GM12878 (cell line): ENCODE data around the gene GINS2. TPM values are rescaled to one million over a fixed set of nuclear protein-coding genes. Genes with fewer than 3 reads are reported as not detected.

Experiments used
- ATAC-seq: fragments of 200-7000 bp; cut with Tn5 transposase; 3 replicates; pipeline ENCODE4 v1.9.1; 2020; ENCODE audit warnings: mild to moderate bottlenecking, moderate library complexity
- BruUV-seq: library from RNA; stranded (reverse); fragments of 400-500 nt; replicated peaks from 2 replicates; lab custom pipeline; 2021; lab: Mats Ljungman, UMichigan
- CTCF ChIA-PET: fragments of 300-600 bp; sonication (Branson Sonifier 250); formaldehyde crosslinking; extraction: SDS; loops from one replicate; lab custom pipeline; 2021; ENCODE audit warnings: inconsistent platforms; lab: Yijun Ruan, JAX
- POLR2A ChIA-PET: fragments of 350-600 bp; formaldehyde crosslinking; extraction: SDS; loops from one replicate; lab custom pipeline; 2021; ENCODE audit warnings: inconsistent platforms; lab: Charles Lee
- RAD21 ChIA-PET: fragments of 300-600 bp; sonication (Branson Sonifier 250); formaldehyde crosslinking; loops from one replicate; lab custom pipeline; 2023; ENCODE audit warnings: antibody characterized with exemption; ENCODE audit not compliant: unreplicated experiment; lab: Charles Lee
- SMC1A ChIA-PET: fragments of 300-600 bp; sonication (Branson Sonifier 250); formaldehyde crosslinking; loops from one replicate; lab custom pipeline; 2023; ENCODE audit not compliant: unreplicated experiment, uncharacterized antibody; lab: Charles Lee
- DNase-seq: peaks from one replicate; pipeline ENCODE4 v3.0.0-alpha.2; 2011; ENCODE audit warnings: low read depth, low spot score
- FAIRE-seq: peaks from 3 replicates; lab custom pipeline; 2011; peaks lifted over from hg19 to GRCh38; lab: Jason Lieb, UNC
- H2AFZ ChIP-seq: 2 replicates; pipeline ENCODE4 v1.6.0; 2011; ENCODE audit warnings: low read depth, low read length, control low read depth; ENCODE audit not compliant: control insufficient read depth
- H3K27ac ChIP-seq: 2 replicates; pipeline ENCODE4 v1.5.1; 2011; ENCODE audit warnings: control low read depth; ENCODE audit not compliant: control insufficient read depth, insufficient read depth
- H3K27me3 ChIP-seq, 2 experiments: replicated peaks in 1 of 2; 2 replicates each; pipeline versions ENCODE4 v1.6.0 to v1.6.1; 2011; ENCODE audit warnings: low read length in 1 of 2; ENCODE audit not compliant: control insufficient read depth in 2 of 2, insufficient read depth in 2 of 2
- H3K36me3 ChIP-seq, 2 experiments: 2 replicates each; pipeline ENCODE4 v1.5.1; 2011; ENCODE audit warnings: low read length in 1 of 2; ENCODE audit not compliant: control insufficient read depth in 2 of 2, insufficient read depth in 2 of 2
- H3K4me1 ChIP-seq: 2 replicates; pipeline ENCODE4 v1.6.1; 2011; ENCODE audit warnings: mild to moderate bottlenecking, low read length, moderate library complexity, mixed read lengths; ENCODE audit not compliant: control insufficient read depth, insufficient read depth
- H3K4me2 ChIP-seq: 2 replicates; pipeline ENCODE4 v1.6.0; 2011; ENCODE audit warnings: control low read depth; ENCODE audit not compliant: control insufficient read depth, insufficient read depth
- H3K4me3 ChIP-seq: fragments of 200-600 bp; sonication (generic); 2 replicates; pipeline ENCODE4 v1.5.1; 2016
- H3K79me2 ChIP-seq: 2 replicates; pipeline ENCODE4 v1.6.0; 2011; ENCODE audit warnings: low read length; ENCODE audit not compliant: control insufficient read depth, insufficient read depth
- H3K9ac ChIP-seq: 2 replicates; pipeline ENCODE4 v1.8.0; 2011; ENCODE audit warnings: low read length, control low read depth, mixed read lengths; ENCODE audit not compliant: control insufficient read depth, insufficient read depth
- H3K9me3 ChIP-seq: replicated peaks from 3 replicates; pipeline ENCODE4 v1.5.1; 2011; ENCODE audit warnings: mild to moderate bottlenecking, low read length; ENCODE audit not compliant: control insufficient read depth, insufficient read depth
- H4K20me1 ChIP-seq: 2 replicates; pipeline ENCODE4 v1.6.0; 2011; ENCODE audit not compliant: control insufficient read depth, insufficient read depth
- ATF7 ChIP-seq: fragments of 450-650 bp; IDR thresholded peaks from 2 replicates; pipeline ENCODE4 v1.6.1; 2016; ENCODE audit warnings: low read depth, mild to moderate bottlenecking
- CHD2 ChIP-seq: IDR thresholded peaks from 2 replicates; pipeline ENCODE4 v1.6.1; 2011; ENCODE audit warnings: low read depth, low read length, improper control_type of control experiment, borderline replicate concordance
- ESRRA ChIP-seq: IDR thresholded peaks from 2 replicates; pipeline ENCODE4 v1.6.1; 2012; ENCODE audit warnings: mild to moderate bottlenecking, low read length, improper control_type of control experiment
- KAT2A ChIP-seq: conservative IDR thresholded peaks from 2 replicates; pipeline ENCODE4 v1.6.1; 2011; ENCODE audit warnings: low read depth, low read length; ENCODE audit not compliant: control insufficient read depth
- KDM1A ChIP-seq: fragments of 200-600 bp; sonication (generic); IDR thresholded peaks from 2 replicates; pipeline ENCODE4 v1.6.1; 2016; ENCODE audit warnings: borderline replicate concordance
- MTA3 ChIP-seq: IDR thresholded peaks from 2 replicates; pipeline ENCODE4 v1.6.1; 2012; ENCODE audit warnings: low read length, inconsistent platforms, borderline replicate concordance
- RB1 ChIP-seq: fragments of 450-650 bp; formaldehyde crosslinking; IDR thresholded peaks from 2 replicates; pipeline ENCODE4 v1.6.1; 2017; ENCODE audit warnings: mild to moderate bottlenecking, borderline replicate concordance
- RELA ChIP-seq: fragments of 450-650 bp; IDR thresholded peaks from 2 replicates; pipeline ENCODE4 v1.8.0; 2014; ENCODE audit warnings: borderline replicate concordance; ENCODE audit not compliant: partially characterized antibody
- ZNF24 ChIP-seq: fragments of 450-650 bp; IDR thresholded peaks from 2 replicates; pipeline ENCODE4 v1.6.1; 2017; ENCODE audit warnings: antibody characterized with exemption, mild to moderate bottlenecking
- WGBS: methylation state at CpG from one replicate; pipeline ENCODE4 v1.1.6; 2016; ENCODE audit warnings: low lambda C conversion rate; ENCODE audit not compliant: insufficient replicate concordance, insufficient coverage; ENCODE audit errors: missing lambda C conversion rate; 5-methylcytosine and 5-hydroxymethylcytosine counted together
- in situ Hi-C: fragments of 300-500 bp; cut with MboI; formaldehyde crosslinking; loops from 9 replicates; pipeline ENCODE4 v1.14.3; 2018; ENCODE audit warnings: mixed read lengths
- intact Hi-C: fragments of 100-400 bp; cut with micrococcal nuclease; formaldehyde crosslinking; loops from one replicate; pipeline ENCODE4 v1.14.2; 2022; ENCODE audit not compliant: unreplicated experiment
- polyA plus RNA-seq, 11 experiments: library from polyadenylated mRNA; depleted of rRNA in 4 of 11; unstranded in 6 of 11; stranded (reverse) in 5 of 11; fragments of >200 nt; fragmentation: Nextera tagmentation in 4 of 11; fragmentation: Illumina TruSeq in 1 of 11; extraction: Ambion mirVana in 4 of 11; extraction: Trizol in 1 of 11; gene quantifications; 1 replicate in 1 of 11; 2 replicates in 10 of 11; pipeline versions ENCODE4 v1.2.1 to v1.2.3, GENCODE V29; 2011 to 2016; ENCODE audit warnings: inconsistent platforms in 2 of 11, missing spikeins in 2 of 11, low read depth in 1 of 11
- total RNA-seq, 4 experiments: library from RNA; depleted of rRNA in 3 of 4; stranded (reverse); fragments of >200 nt in 3 of 4; fragmentation: Illumina TruSeq in 1 of 4; extraction: Trizol in 1 of 4; gene quantifications; 2 replicates each; pipeline versions ENCODE4 v1.2.1 to v1.2.3, GENCODE V29; 2013 to 2021
- TF ChIP-seq, protein P1 (sequence below): fragments of 450-650 bp; IDR thresholded peaks from 2 replicates; pipeline ENCODE4 v1.6.1; 2014; ENCODE audit warnings: mild to moderate bottlenecking
- TF ChIP-seq, protein P2 (sequence below): IDR thresholded peaks from 2 replicates; pipeline ENCODE4 v1.6.1; 2012; ENCODE audit warnings: low read depth, low read length, improper control_type of control experiment
- TF ChIP-seq, protein P3 (sequence below): fragments of 450-650 bp; formaldehyde crosslinking; IDR thresholded peaks from 2 replicates; pipeline ENCODE4 v1.5.0; 2022; ENCODE audit warnings: mild to moderate bottlenecking, missing genetic modification characterization

The GINS2 gene
- total and polyA plus RNA-seq, 10 of the 15 experiments (the other 5 are each of a cell fraction or from before 2014, with no cell fraction given) = 42.7 to 90.8 (median 57.0) TPM

DNA sequence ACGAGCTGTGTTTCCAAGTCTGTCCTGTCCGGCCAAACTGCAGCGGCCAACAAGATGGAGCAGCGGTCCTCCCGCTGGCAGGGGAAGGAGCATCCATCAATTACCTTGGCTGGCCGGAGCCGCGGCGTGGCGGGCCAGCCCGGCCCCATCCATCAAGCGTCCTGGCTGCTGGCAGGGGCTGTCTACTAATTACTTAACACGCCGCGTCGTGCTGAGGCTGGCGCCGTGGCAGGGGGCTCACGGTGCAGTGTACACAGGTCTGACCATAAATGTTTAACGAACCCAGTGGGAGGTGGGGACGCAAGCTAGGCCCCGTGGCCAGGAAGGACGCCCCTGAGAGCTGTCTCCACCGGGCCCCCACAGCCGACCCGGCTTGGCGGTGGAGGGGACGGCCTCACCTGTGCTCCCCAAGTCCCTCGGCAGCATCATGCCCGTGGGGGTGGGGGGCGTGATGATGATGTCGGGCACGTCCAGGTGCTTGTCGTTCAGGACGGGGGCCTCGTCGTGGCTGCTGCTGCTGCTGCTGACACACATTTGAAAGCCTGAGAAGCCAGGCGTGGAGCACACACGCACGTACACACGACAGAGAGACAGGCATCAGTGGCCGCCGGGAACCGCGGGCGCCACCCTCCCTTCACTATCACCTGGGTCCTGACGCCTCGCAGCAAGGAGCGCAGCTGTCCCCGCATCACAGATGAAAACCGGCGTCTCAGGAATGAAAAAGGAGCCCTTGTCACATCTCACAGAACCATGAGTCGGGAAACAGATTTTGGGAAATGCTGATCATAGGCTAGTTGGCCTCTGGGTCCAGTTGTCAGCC is 21.2 kb upstream of the GINS2 start:
- CTCF ChIA-PET = interaction anchor here (0.9 to 1.2 kb wide), 2 partner anchors 49 to 93 kb away, joined by 3 to 4 read pairs; no protein-coding TSS in a partner anchor
- ATAC-seq = no peak

DNA sequence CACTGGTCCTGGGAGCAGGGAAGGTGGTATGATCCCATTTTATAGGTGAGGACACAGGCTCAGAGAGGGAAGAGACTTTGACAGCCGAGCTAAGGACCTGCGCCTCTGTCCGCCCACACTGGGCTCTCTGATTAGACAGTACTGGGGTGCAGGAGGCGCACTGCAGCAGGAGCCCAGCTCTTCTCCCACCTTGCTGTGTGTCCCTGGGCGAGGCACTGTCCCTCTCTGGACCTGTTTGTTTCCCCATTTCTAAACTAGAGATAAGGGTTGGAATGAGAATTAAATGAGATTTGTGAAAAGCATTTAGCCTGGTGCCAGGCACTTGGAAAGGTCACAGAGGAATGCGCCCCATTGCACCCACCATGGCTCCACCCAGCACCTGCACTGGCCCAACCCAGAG is 19.6 kb upstream of the GINS2 start:
- H3K27me3 ChIP-seq = no peaks in the 10 kb centered on the region
- no peak overlapping the region for H2AFZ ChIP-seq
- H3K4me3 ChIP-seq = no peak overlapping the region
- intact Hi-C loops (no loop called here), in situ Hi-C loops (no loop called here)
- FAIRE-seq = no peak
- ChIA-PET POLR2A (no interaction called here), SMC1A (no interaction called here), CTCF (no interaction called here), RAD21 (no interaction called here)
- no TSS peak for BruUV-seq
- no peaks in the 10 kb centered on the region; the same call in 2 of the 3 replicates for H3K9me3 ChIP-seq
- H3K9ac ChIP-seq = no peak overlapping the region
- H4K20me1 ChIP-seq = no peaks in the 10 kb centered on the region
- no peak for DNase-seq
- H3K79me2 ChIP-seq = no peaks in the 10 kb centered on the region
- no peaks in the 10 kb centered on the region for H3K4me1 ChIP-seq
- H3K36me3 ChIP-seq = no peaks in the 10 kb centered on the region
- 76% methylated on average over 6 of the region's 6 CpGs for WGBS
- H3K4me2 ChIP-seq = no peak overlapping the region
- no peak for ATAC-seq
- no peak overlapping the region for H3K27ac ChIP-seq
- TF ChIP-seq RELA (no peak), CHD2 (no peak), ZNF24 (no peak), KDM1A (no peak), ATF7 (no peak), RB1 (no peak)
- TF ChIP-seq, protein P1, sequence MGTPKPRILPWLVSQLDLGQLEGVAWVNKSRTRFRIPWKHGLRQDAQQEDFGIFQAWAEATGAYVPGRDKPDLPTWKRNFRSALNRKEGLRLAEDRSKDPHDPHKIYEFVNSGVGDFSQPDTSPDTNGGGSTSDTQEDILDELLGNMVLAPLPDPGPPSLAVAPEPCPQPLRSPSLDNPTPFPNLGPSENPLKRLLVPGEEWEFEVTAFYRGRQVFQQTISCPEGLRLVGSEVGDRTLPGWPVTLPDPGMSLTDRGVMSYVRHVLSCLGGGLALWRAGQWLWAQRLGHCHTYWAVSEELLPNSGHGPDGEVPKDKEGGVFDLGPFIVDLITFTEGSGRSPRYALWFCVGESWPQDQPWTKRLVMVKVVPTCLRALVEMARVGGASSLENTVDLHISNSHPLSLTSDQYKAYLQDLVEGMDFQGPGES = no peak
- TF ChIP-seq, protein P2, sequence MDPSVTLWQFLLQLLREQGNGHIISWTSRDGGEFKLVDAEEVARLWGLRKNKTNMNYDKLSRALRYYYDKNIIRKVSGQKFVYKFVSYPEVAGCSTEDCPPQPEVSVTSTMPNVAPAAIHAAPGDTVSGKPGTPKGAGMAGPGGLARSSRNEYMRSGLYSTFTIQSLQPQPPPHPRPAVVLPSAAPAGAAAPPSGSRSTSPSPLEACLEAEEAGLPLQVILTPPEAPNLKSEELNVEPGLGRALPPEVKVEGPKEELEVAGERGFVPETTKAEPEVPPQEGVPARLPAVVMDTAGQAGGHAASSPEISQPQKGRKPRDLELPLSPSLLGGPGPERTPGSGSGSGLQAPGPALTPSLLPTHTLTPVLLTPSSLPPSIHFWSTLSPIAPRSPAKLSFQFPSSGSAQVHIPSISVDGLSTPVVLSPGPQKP = no peak
- TF ChIP-seq, protein P3, sequence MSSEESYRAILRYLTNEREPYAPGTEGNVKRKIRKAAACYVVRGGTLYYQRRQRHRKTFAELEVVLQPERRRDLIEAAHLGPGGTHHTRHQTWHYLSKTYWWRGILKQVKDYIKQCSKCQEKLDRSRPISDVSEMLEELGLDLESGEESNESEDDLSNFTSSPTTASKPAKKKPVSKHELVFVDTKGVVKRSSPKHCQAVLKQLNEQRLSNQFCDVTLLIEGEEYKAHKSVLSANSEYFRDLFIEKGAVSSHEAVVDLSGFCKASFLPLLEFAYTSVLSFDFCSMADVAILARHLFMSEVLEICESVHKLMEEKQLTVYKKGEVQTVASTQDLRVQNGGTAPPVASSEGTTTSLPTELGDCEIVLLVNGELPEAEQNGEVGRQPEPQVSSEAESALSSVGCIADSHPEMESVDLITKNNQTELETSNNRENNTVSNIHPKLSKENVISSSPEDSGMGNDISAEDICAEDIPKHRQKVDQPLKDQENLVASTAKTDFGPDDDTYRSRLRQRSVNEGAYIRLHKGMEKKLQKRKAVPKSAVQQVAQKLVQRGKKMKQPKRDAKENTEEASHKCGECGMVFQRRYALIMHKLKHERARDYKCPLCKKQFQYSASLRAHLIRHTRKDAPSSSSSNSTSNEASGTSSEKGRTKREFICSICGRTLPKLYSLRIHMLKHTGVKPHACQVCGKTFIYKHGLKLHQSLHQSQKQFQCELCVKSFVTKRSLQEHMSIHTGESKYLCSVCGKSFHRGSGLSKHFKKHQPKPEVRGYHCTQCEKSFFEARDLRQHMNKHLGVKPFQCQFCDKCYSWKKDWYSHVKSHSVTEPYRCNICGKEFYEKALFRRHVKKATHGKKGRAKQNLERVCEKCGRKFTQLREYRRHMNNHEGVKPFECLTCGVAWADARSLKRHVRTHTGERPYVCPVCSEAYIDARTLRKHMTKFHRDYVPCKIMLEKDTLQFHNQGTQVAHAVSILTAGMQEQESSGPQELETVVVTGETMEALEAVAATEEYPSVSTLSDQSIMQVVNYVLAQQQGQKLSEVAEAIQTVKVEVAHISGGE (CRISPR knock-in tag) = no peak

More for the DNA sequence above, 21.2 kb upstream of the GINS2 start:
- Histone ChIP-seq H3K4me1 (no peaks in the 10 kb centered on the region), H3K36me3 (no peaks in the 10 kb centered on the region), H3K9ac (no peak overlapping the region), H4K20me1 (no peaks in the 10 kb centered on the region), H3K27ac (no peak overlapping the region), H2AFZ (no peak overlapping the region), H3K4me3 (no peak overlapping the region), H3K79me2 (no peaks in the 10 kb centered on the region), H3K27me3 (no peaks in the 10 kb centered on the region), H3K9me3 (no peaks in the 10 kb centered on the region; the same call in 2 of the 3 replicates), H3K4me2 (no peak overlapping the region)
- in situ Hi-C loops = no loop called here
- BruUV-seq = no TSS peak
- DNase-seq (no peak), FAIRE-seq (no peak)
- 87% methylated on average over 48 of the region's 53 CpGs for WGBS
- ChIA-PET RAD21 (no interaction called here), POLR2A (no interaction called here), SMC1A (no interaction called here)
- TF ChIP-seq ESRRA = no peak
- TF ChIP-seq MTA3 = no peak
- TF ChIP-seq KAT2A = no peak
- intact Hi-C loops = loop anchor here (10.0 kb wide), 1 partner anchor 315 kb away; no protein-coding TSS in a partner anchor
